Measurements from ENCODE around the gene TESPA1.
A peak's percentile ranks its signal among the peaks of the same experiment; 100 is the strongest.

Gene TESPA1

DNA sequence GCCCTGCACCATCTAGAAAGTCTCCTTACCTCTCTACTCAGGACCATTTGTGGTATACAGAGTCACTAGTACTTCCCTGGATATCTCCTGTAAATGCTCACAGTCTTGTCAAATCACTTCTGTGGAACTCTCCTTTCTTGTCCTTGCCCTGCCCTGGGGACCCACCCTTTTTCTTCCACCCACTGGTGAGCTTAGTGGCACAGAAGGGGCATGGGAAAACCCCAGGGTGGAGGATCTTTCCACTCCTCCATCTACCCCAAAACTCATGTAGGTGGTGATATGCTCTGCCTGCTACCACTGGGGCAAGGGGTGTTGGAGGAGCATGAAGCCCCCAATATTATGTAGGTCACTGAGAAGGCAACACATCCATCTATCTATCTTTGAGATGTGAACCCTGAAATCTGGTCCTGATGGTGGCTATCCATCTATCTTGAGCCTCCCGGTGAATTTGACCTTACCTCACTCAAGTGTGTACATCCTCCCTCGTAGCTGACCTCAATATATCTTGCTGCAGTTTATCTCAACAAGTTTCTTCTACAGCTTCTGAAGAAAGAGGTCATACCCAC lies 943 bp downstream of the TESPA1 start:
- no peak for DNase-seq

DNA sequence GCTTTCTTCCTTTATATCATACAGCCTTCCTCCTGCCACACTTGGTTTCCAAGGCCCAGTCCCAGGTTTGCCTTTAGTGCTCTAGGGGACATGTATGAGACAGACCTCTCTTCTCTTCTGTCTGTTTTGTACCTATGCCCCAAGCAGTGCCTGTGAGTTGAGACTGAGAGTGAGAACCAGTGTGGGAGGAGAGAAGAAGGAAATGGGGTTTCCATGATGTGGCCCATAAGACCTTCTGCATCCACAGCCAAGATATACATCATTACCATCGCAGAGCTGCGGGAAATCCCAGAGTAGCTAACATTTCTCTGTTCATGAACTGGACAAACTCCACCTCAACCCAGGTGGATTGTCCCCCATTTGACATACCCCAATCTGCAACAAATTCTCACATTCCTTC lies 2.8 kb downstream of the TESPA1 start:
- DNase-seq, result no peak

DNA sequence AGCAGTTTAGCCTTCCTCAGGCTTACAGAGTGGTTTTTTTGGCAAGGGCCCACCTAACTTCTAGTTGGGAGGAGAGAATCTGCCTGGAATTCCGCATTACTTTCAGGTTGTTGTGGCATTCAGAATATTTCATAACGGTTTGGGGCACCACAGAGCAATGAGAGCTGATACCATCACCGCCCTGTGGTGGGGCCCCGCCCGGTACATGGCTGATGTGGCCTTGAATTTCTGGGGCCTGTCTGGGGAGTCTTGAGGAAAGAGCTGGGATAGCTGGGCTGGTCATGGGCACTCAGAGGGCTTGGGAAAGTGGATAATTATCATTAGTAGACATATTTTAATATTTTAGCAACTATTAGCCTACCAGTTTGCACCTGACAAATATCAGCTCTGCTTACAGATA lies 4.2 kb downstream of the TESPA1 start:
- DNase-seq, result peak; percentile 72

DNA sequence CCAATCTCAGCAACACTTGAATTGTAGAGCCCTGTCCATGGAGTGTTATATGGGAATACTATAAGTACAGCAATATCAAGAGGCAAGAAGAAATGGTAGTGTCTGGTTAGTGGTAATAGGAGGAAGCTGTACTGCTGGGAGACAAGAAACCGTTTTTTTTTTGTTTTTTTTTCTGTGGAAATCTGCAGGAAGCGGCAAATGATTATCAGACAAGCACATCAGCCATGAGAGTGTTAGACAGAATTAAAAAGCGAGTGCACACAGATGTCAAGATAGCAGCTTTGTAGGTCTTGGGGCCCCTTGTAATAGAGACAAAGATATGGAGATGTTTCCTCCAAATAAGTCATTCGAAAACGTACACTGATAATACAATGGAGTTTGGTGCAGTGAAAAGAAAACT lies 6.7 kb downstream of the TESPA1 start:
- peak; percentile 80 for DNase-seq

DNA sequence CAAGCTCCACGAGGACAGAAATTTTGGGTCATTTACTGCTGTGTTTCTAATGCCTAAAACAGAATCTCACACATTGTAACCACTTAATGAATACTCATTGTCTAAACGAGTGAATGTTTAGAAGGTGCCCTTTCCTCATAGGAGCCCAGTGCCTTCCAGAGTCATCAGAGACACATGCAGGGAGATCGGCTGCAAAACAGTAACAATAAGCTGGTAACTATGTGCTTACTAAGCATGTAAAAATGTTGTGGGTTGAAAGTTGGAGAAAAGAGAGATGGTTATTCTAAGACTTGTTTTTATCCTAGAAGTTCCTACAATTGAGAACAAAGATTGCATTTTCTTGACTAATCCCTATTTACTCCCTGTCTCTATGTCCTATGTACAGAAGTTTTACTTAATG lies 7.4 kb downstream of the TESPA1 start:
- no peak for DNase-seq

DNA sequence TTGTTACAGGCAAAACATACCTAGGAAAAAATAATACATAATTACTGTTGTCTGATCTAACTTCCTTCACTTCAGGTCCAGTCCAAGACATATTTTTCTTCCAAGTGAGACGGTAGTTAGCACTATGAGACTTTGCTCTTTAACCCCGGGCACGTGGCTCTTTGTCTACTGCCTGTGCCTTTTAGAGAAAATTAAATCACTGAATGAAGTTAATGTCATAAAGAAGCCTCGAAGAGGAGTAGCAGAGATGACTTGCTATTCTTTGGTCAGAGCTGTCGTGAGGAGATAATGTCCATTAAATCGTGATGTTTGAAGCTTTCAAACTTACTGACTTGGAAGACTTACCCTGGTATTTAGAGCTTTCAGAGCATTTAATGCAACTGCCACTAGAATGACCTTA lies 8.7 kb downstream of the TESPA1 start:
- peak; percentile 70 for DNase-seq

DNA sequence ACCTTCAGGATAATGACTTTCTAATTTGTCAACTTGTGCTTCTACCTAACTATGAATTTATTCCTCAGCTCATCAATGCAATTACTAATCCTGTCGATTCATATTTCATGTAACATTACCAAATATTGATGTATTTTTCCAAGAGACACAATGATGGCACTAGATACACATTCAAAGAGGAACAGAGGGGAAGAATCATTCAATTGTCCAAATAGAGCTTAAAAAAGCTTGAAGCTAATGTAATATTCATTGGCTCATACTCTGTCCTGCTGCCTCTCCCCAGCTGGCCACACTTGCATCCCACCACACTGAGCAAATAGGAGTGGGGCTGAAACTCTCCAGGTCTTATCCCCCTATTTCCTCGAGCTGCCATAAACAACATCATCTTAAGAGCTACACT lies 9.3 kb downstream of the TESPA1 start:
- DNase-seq, result no peak

DNA sequence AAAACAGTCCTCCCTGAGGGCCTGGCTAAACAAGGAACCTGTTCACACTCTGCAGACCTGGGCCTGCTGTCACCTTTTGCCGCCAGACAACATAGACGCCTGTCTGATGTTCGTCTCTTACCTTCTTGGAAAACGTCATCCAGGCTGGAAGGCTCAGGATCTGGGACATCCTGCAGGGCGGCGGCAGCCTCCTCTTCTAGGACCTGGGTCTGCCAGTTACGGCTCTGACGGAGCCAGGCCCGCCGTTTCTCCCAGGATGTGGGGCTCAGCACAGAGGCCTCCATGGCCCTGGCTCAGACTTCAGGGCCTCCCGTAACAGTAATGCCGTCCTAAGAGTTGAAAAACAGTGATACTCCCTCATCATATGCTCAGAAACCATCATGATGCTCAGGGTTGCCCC lies 10.3 kb downstream of the TESPA1 start:
- no peak for DNase-seq

DNA sequence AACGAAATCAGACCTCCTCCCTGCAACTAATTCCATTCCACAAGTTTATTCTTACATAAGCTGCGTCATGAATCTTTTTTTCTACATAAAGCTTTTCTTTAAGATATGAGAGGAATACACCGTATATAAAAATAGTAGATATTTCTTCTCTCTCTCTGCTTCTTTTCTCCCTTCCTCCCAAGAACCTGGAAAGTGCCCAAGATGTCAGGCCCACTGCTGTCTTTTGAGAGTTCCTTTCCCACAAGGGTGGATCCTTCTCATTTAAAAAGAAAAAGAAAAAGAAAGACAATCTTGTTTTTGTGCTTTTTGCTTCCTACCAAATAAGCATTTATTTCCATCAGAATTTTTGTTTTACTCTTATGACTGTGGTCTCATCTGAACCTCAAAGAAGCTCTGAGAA lies 11.0 kb downstream of the TESPA1 start:
- DNase-seq, result no peak

DNA sequence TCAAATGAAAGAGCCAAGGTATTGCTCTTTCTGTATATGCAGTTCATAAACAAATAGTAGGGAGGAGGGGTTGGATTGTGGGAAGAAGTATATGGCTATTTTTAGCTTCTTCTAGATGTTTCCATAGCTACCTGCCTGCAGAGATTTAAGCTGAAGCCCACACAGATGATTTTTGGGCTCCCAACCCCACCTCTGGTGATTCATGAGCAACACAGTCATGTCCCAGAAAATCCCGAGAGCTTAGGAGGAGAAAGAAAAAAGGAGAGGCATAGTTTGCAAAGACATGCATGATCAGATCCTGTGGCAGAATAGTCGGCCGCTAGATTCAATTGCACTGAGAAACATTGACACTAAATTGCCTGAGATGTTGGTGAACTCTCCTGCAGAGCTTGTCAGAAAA lies 13.8 kb downstream of the TESPA1 start:
- no peak for DNase-seq

DNA sequence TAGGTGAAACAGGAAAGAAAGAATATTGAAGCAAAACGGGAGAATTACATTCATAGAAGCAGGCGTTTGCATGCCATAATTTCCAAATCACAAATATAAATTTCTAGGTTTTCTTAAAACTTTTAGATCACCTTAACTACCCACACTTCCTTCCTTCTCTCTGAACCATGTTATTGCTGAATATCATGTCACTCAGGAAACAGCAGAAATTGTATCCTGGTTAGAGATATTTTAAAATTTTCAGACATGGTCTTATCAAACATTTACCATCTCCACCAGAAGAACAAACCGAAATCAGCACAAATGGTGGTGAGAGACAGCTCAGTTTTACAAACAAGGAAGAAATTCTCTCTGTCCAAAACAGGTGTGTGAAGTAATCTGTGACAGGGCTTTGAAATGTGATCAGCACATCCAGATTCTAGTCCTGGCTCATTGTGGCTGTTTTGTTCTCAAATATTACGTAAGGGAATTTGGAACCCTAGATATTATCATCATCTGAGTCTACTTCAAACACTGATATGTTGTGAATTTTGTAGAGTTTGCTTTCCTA lies 16.3 kb downstream of the TESPA1 start:
- peak; percentile 38 for DNase-seq

DNA sequence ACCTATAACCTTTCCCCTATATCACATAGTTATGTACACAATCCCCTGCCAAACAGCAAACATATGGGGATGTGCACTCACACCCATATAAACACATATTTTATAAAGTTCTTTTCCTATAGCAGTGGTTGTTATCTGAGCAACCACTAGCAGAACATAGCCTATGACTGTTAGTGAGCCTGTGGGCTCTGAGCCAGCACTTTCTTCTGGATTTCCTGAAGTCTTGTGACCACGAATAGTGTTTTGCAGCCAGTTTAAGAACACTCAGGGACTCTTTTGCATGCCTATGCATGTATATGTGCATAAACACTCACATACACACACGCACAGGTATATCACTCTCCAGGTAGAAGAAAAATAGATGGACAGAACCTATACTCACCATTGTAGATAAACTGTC lies 17.1 kb downstream of the TESPA1 start:
- DNase-seq, result peak; percentile 69

DNA sequence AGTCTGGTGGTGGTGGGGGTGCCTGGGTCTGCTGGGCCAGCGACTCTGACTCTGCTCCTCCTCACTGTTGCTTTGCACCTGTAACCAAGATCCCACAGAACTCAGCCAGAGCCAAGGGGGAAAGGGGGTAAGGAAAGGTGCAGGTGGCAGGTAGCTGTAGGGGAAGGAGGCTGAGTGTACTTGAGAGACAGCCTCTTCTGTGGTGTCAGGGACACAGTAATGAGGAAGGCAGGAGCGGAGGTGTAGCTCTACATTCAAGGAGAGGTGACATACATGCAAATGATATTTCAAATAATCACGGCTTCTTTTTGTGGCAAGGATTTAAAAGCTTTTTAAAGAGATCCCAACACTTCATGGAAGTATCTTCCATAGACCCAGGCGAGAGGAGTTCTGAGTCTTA lies 23.4 kb downstream of the TESPA1 start:
- no peak for DNase-seq

DNA sequence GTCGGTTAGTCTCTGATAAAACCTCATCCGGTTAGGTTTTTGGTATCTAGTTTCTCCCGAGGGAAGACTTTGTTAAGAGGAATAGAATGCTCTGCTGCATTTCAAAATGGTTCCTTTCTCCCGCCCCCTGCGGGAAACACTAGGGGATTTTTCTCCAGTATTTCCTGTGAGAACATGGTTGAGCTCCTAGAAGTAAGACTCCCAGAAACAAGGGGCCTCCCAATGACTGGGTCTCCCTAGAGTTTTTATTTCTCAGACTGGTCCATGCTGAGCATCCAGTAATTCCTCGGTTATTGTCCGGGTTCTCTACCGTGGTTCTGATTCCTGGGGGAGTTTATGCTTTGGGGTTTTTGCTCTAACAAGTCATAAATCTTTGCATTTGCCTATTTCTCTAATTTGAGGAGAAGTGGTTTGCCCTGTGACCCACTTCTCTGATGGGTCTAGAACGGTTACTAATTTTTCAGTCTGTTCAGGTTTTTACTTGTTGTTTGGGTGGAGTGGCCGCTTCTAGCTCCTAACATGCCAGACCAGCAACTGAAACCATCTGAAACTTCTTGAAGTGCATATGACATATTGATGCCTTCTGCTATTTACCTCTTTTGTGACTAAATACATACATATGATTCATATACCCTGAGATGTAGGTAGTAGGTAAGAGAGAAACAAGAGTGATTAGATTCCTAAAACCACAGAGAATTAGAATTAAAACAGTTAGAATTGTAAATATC lies 25.1 kb downstream of the TESPA1 start:
- DNase-seq, result no peak

DNA sequence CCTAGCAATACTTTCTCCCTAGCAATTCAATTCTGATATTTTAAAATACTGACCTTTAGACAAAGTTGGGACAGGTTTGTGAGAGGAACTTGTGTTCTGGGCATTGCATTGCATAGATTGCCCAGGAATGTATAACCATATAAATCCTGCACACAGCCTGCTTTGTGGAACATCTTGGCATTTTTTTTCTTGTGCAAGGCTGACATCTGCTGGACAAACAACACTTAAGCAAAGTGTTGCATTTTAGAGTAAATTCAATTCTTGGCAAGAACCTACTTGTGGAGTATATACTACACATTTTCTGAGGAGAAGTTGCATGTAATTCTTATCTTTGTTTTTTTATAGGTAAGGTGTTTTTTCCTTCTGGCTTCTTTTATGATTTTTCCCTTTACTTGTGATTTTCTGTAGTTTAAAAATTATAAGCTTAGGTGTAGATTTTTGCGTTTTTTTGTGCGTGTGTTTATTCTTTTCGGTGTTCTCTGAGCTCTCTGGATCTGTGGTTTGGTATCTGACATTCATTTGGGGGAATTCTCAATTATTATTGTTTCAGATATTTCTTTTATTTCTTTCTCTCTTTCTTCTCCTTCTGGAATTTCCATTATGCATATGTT lies 26.4 kb downstream of the TESPA1 start:
- DNase-seq, result peak; percentile 76

DNA sequence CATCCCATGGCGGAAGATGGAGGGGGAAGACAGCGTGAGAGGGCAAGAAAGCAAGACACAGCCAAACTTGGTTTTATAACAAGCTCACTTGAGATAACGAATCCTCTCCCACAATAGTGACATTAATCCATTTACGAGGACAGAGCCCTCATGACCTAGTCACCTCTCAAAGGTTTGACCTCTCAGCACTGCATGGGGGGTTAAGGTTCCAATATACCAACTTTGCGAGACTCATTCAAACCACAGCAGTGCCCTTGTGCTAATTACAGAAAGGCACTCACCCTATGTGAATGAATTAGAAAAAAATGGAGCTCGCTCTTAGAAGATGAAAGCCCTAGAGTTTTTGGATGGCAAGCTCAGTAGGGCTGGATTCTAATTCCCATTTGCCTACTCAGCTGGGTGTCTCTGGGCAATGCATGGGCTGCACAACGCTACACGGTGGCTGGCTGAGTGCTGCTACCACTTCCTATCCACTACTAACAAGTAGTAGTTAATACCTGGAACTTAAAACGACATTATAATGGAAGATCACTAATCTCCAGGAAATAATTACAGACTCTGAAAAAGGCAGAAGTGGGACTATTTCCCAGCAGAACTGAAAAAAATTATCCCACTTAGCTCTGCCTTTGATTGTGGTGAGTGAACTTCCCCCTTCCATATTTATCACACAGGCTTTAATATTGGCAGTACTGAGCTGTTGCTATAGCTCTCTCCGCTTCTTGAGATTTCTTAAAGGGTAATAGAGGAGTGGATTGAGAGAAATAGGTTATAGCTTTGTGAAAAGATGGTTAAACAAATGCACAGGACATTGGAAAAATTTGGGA lies 27.5 kb downstream of the TESPA1 start:
- DNase-seq, result no peak

DNA sequence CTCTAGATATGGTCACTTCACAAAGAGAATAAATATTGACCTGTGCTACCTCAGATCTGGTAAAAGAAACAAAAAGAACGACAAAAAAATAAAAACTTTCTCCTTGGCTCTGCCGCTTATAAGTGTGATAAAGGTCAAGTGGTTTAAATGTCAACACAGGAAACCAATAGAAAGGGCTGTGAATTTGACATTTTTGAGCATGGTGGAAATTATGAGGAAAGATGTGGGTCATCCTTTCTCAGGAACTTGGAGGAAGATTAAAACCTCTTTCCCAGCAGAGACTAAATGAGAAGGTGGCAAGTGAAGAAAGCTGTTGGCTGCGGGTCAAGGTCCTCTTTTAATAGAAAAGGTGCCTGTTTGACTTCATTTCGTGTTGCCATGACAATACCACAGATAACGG lies 28.2 kb downstream of the TESPA1 start:
- no peak for DNase-seq

DNA sequence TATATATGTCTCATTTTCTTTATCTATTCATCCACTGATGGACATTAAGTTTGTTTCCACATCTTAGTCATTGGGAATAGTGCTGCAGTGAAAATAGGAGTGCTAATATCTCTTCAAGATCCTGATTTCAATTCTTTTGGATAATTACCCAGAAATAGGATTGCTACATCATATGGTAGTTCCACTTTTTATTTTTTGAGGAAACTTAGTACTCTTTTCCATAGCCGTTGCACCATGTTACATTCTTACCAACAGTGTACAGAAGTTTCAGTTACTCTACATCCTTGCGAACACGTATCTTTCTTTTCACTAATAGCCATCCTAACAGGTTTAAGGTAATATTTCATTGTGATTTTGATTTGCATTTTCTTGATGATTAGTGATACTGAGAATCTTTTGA lies 29.8 kb downstream of the TESPA1 start:
- no peak for DNase-seq

DNA sequence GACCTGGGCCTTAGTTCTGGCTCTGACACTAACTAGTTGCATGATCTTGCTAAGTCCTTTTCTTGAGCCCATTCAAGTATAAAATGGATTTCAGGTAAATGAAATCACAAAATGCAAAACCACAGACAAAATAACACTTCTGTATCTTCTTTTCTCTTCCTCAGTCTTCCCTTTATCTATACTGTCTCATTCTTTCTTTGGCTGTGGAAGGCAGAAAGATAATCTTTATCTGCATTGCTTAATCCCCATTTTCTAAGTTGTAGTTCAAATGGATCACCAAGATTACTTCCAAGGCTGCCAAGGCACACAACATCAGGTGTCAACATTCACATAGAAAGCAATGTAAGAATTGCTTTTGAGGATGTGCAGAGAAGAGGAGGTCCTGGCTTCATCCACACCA lies 30.3 kb downstream of the TESPA1 start:
- DNase-seq, result no peak

DNA sequence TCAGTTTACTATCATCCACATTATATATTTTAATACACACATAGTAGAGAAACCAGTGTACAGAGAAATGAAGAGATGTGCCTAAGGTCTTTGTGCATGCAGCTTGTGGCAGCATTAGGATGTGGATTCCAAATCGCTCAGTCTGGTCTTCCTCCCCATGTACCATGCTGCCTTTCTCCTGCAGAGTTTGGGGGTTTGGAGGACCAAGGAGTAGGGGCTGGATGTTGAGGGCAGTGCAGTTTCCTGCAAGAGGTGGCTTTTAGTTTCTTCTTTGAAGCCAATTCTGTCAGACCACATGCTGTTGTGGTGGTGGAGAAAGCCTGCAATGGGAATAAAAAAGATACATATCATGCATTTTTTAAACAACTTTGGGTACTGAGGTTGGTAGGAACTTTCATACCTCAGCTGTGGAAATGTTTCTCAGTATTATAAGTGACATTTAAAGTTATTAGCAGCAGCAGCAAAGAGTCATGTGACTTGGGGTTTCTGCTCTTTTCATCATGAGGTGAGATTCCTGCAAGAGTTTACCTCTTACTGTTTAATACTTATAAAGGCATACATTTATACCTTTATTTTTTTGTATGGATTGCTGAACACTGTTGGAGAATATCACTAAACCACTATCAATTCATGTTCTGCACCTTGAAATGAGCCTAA lies 34.4 kb downstream of the TESPA1 start:
- DNase-seq, result no peak

DNA sequence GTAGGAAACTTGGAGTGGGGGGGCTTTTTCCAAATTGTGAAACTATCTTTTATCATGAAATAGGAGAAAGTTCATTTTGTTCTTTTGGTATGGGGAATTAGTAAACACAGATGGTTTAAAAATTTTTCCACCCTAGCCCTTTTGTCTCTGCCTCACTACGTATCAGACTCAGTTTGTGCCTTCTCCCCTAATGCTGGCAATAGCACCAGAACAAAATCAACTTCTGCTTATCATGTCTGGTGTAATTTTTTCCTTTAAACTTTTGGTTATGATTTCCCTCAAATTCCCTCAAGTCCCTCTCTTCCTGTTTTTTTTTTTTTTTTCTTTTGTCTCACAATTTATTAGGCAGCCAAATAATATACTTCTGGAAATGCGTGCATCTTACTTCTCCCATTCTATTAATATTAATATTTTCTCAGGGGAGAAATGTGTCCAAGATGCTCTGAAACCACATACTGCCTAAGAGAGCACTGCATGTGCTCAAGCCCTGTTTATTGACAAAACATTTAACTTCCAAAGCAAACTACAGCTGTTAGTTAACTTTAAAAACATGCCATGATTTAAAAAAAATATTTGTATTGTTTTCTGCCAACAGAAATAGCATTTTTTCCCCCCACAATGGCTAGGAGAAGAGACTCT lies 35.4 kb downstream of the TESPA1 start:
- DNase-seq, result no peak

DNA sequence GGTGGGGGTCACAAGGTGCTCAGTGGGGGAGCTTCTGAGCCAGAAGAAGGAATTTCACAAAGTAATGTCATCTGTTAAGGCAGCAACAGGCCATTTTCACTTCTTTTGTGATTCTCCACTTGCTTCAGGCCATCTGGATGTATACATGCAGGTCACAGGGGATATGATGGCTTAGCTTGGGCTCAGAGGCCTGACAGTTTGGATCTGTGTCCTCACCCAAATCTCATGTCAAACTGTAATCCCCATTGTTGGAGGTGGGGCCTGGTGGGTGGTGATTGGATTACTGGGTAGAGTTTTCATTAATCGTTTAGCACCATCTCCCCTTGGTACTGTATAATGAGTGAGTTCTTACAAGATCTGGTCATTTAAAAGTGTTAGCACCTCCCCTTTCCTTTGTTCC lies 36.4 kb downstream of the TESPA1 start:
- DNase-seq, result no peak

Measured in OCI-M1 (cell line).